Measurements from ENCODE around the gene ABTB2.

The ABTB2 gene

GRCh38 chr11:34313099-34313517 is 44.7 kb downstream of the ABTB2 start:
- DNase-seq: no peak

- DNase-seq: no peak
These were observed 46.7 kb downstream of the ABTB2 start for GRCh38 chr11:34311126-34311525.

GRCh38 chr11:34309965-34310364 is 47.8 kb downstream of the ABTB2 start:
- DNase-seq: no peak

- no peak for DNase-seq
These were observed 48.8 kb downstream of the ABTB2 start for GRCh38 chr11:34308913-34309585.

GRCh38 chr11:34308049-34308912 is 49.5 kb downstream of the ABTB2 start:
- DNase-seq: no peak

GRCh38 chr11:34305780-34306179 is 52.0 kb downstream of the ABTB2 start:
- no peak for DNase-seq

- DNase-seq: no peak
These were observed 52.6 kb downstream of the ABTB2 start for GRCh38 chr11:34305193-34305592.

GRCh38 chr11:34303028-34303570 is 54.7 kb downstream of the ABTB2 start:
- no peak for DNase-seq

- DNase-seq: no peak
These were observed 55.5 kb downstream of the ABTB2 start for GRCh38 chr11:34302046-34302921.

- no peak for DNase-seq
These were observed 56.9 kb downstream of the ABTB2 start for GRCh38 chr11:34300926-34301295.

- DNase-seq: no peak
These were observed 57.5 kb downstream of the ABTB2 start for GRCh38 chr11:34300026-34300925.

- no peak for DNase-seq
These were observed 58.4 kb downstream of the ABTB2 start for GRCh38 chr11:34299284-34299972.

- no peak for DNase-seq
These were observed 58.9 kb downstream of the ABTB2 start for GRCh38 chr11:34298871-34299270.

- DNase-seq: no peak
These were observed 61.4 kb downstream of the ABTB2 start for GRCh38 chr11:34296412-34296811.

- DNase-seq: no peak
These were observed 65.3 kb downstream of the ABTB2 start for GRCh38 chr11:34292546-34292945.

- DNase-seq: no peak
These were observed 65.7 kb downstream of the ABTB2 start for GRCh38 chr11:34292111-34292510.

- DNase-seq: no peak
These were observed 66.9 kb downstream of the ABTB2 start for GRCh38 chr11:34290926-34291325.

GRCh38 chr11:34288492-34288891 is 69.3 kb downstream of the ABTB2 start:
- DNase-seq: no peak

GRCh38 chr11:34284811-34285481 is 72.9 kb downstream of the ABTB2 start:
- DNase-seq: no peak

- DNase-seq: no peak
These were observed 73.7 kb downstream of the ABTB2 start for GRCh38 chr11:34284156-34284555.
